ENCODE data around the gene SLC12A3.
A peak's percentile ranks its signal among the peaks of the same experiment; 100 is the strongest.

The SLC12A3 gene

GRCh38 chr16:56950051-56950450, 85.0 kb downstream of the SLC12A3 start:
- Mint-ChIP-seq H3K4me3 (no peak overlapping the region), H3K36me3 (ENCODE audit: low read depth) (peaks cover 14% of the 10 kb centered on the region), H3K9me3 (no peaks in the 10 kb centered on the region), H3K27me3 (ENCODE audit: low read depth) (no peaks in the 10 kb centered on the region), H3K27ac (peak overlapping the region; percentile 65), H3K4me1 (ENCODE audit: low read depth) (peaks cover 18% of the 10 kb centered on the region)
- no peak for DNase-seq (ENCODE audit: low spot score)

- peaks cover 18% of the 10 kb centered on the region for H3K4me1 Mint-ChIP-seq (ENCODE audit: low read depth)
- H3K4me3 Mint-ChIP-seq, result no peak overlapping the region
- H3K36me3 Mint-ChIP-seq (ENCODE audit: low read depth), result peaks cover 10% of the 10 kb centered on the region
- H3K27ac Mint-ChIP-seq, result peak overlapping the region; percentile 7
- no peak for DNase-seq (ENCODE audit: low spot score)
- H3K9me3 Mint-ChIP-seq, result no peaks in the 10 kb centered on the region
- no peaks in the 10 kb centered on the region for H3K27me3 Mint-ChIP-seq (ENCODE audit: low read depth)
Measured at GRCh38 chr16:56950455-56950854, 85.4 kb downstream of the SLC12A3 start.

GRCh38 chr16:56950881-56951771, 86.1 kb downstream of the SLC12A3 start:
- DNase-seq (ENCODE audit: low spot score), result peak; percentile 46
- no peaks in the 10 kb centered on the region for H3K27me3 Mint-ChIP-seq (ENCODE audit: low read depth)
- no peaks in the 10 kb centered on the region for H3K9me3 Mint-ChIP-seq
- H3K4me3 Mint-ChIP-seq, result no peak overlapping the region
- H3K4me1 Mint-ChIP-seq (ENCODE audit: low read depth), result peaks cover 18% of the 10 kb centered on the region
- peaks cover 8% of the 10 kb centered on the region for H3K36me3 Mint-ChIP-seq (ENCODE audit: low read depth)
- H3K27ac Mint-ChIP-seq, result no peak overlapping the region

- no peak for DNase-seq (ENCODE audit: low spot score)
- peaks cover 13% of the 10 kb centered on the region for H3K4me1 Mint-ChIP-seq (ENCODE audit: low read depth)
- no peaks in the 10 kb centered on the region for H3K27me3 Mint-ChIP-seq (ENCODE audit: low read depth)
- H3K36me3 Mint-ChIP-seq (ENCODE audit: low read depth), result peaks cover 2% of the 10 kb centered on the region
- no peaks in the 10 kb centered on the region for H3K9me3 Mint-ChIP-seq
- no peak overlapping the region for H3K4me3 Mint-ChIP-seq
- no peak overlapping the region for H3K27ac Mint-ChIP-seq
Measured at GRCh38 chr16:56953006-56953405, 88.0 kb downstream of the SLC12A3 start.

- no peaks in the 10 kb centered on the region for H3K9me3 Mint-ChIP-seq
- H3K36me3 Mint-ChIP-seq (ENCODE audit: low read depth), result no peaks in the 10 kb centered on the region
- H3K27me3 Mint-ChIP-seq (ENCODE audit: low read depth), result no peaks in the 10 kb centered on the region
- H3K27ac Mint-ChIP-seq, result no peak overlapping the region
- DNase-seq (ENCODE audit: low spot score), result no peak
- H3K4me3 Mint-ChIP-seq, result no peak overlapping the region
- peaks cover 5% of the 10 kb centered on the region for H3K4me1 Mint-ChIP-seq (ENCODE audit: low read depth)
Measured at GRCh38 chr16:56956076-56956475, 91.1 kb downstream of the SLC12A3 start.

GRCh38 chr16:56956756-56957155, 91.7 kb downstream of the SLC12A3 start:
- Mint-ChIP-seq H3K36me3 (ENCODE audit: low read depth) (no peaks in the 10 kb centered on the region), H3K27ac (no peak overlapping the region), H3K4me1 (ENCODE audit: low read depth) (no peaks in the 10 kb centered on the region), H3K9me3 (no peaks in the 10 kb centered on the region), H3K4me3 (no peak overlapping the region), H3K27me3 (ENCODE audit: low read depth) (no peaks in the 10 kb centered on the region)
- no peak for DNase-seq (ENCODE audit: low spot score)

- H3K27ac Mint-ChIP-seq, result no peak overlapping the region
Measured at GRCh38 chr16:56960681-56961281, 95.8 kb downstream of the SLC12A3 start.

GRCh38 chr16:56961386-56961785, 96.4 kb downstream of the SLC12A3 start:
- Mint-ChIP-seq H3K9me3 (no peaks in the 10 kb centered on the region), H3K27ac (no peak overlapping the region), H3K27me3 (ENCODE audit: low read depth) (no peaks in the 10 kb centered on the region), H3K4me3 (no peak overlapping the region), H3K36me3 (ENCODE audit: low read depth) (no peaks in the 10 kb centered on the region), H3K4me1 (ENCODE audit: low read depth) (peaks cover 16% of the 10 kb centered on the region)
- DNase-seq (ENCODE audit: low spot score), result no peak

More at GRCh38 chr16:56960681-56961281, 95.8 kb downstream of the SLC12A3 start:
- Mint-ChIP-seq H3K27me3 (ENCODE audit: low read depth) (no peaks in the 10 kb centered on the region), H3K4me1 (ENCODE audit: low read depth) (peaks cover 13% of the 10 kb centered on the region), H3K36me3 (ENCODE audit: low read depth) (no peaks in the 10 kb centered on the region), H3K4me3 (no peak overlapping the region), H3K9me3 (no peaks in the 10 kb centered on the region)
- no peak for DNase-seq (ENCODE audit: low spot score)

- H3K4me3 Mint-ChIP-seq, result no peak within 1 kb of the TSS
- H3K9me3 Mint-ChIP-seq, result no peaks in the 10 kb centered on the region
- no peak for DNase-seq (ENCODE audit: low spot score)
- H3K27ac Mint-ChIP-seq, result no peak within 1 kb of the TSS
- H3K27me3 Mint-ChIP-seq (ENCODE audit: low read depth), result no peaks in the 10 kb centered on the region
- H3K4me1 Mint-ChIP-seq (ENCODE audit: low read depth), result peaks cover 16% of the 10 kb centered on the region
- no peaks in the 10 kb centered on the region for H3K36me3 Mint-ChIP-seq (ENCODE audit: low read depth)
Measured at GRCh38 chr16:56961851-56962281, 96.9 kb downstream of the SLC12A3 start, which contains the start of gene CETP. CETP (plus strand) TSS chr16:56961950; CDS start chr16:56961980, 30 bp downstream.

- Mint-ChIP-seq H3K4me3 (peak overlapping the region; percentile 12), H3K4me1 (ENCODE audit: low read depth) (peaks cover 16% of the 10 kb centered on the region)
Measured at GRCh38 chr16:56964243-56965148, 99.5 kb downstream of the SLC12A3 start.

More at GRCh38 chr16:56964243-56965148, 99.5 kb downstream of the SLC12A3 start:
- DNase-seq (ENCODE audit: low spot score), result peak; percentile 91
- Mint-ChIP-seq H3K9me3 (no peaks in the 10 kb centered on the region), H3K27me3 (ENCODE audit: low read depth) (no peaks in the 10 kb centered on the region), H3K27ac (peak overlapping the region; percentile 73), H3K36me3 (ENCODE audit: low read depth) (no peaks in the 10 kb centered on the region)
